Ovary (tissue), 9 donors: Measurements from ENCODE around the gene ADAD2. TPM values are rescaled to one million over a fixed set of nuclear protein-coding genes. Genes with fewer than 3 reads are reported as not detected.
A peak's percentile ranks its signal among the peaks of the same experiment; 100 is the strongest.

ENCODE experiments used
- DNase-seq, 5 donors: peaks; one replicate each; pipeline ENCODE4 v3.0.0-alpha.2; 2019 to 2020
- H3K27ac ChIP-seq, 2 donors: fragments of 200-600 bp; one replicate each; pipeline versions ENCODE4 v1.5.1 to v1.8.0; 2019 to 2022
- H3K27me3 ChIP-seq: fragments of 200-600 bp; one replicate; pipeline ENCODE4 v1.8.0; 2022
- H3K36me3 ChIP-seq: fragments of 200-600 bp; sonication (generic); one replicate; pipeline ENCODE4 v1.5.1; 2019
- H3K4me1 ChIP-seq: one replicate; pipeline ENCODE4 v1.8.1; 2013; ENCODE audit warnings: mild to moderate bottlenecking, moderate library complexity; ENCODE audit not compliant: insufficient read depth
- H3K4me3 ChIP-seq: fragments of 200-600 bp; sonication (generic); one replicate; pipeline ENCODE4 v1.5.1; 2017
- H3K9me3 ChIP-seq, 2 donors: fragments of 200-600 bp in 1 of 2; sonication (generic) in 1 of 2; one replicate each; pipeline versions ENCODE4 v1.5.1 to v1.8.1; 2013 to 2019; ENCODE audit warnings: mild to moderate bottlenecking in 1 of 2, moderate library complexity in 1 of 2
- EP300 ChIP-seq: sonication (generic); formaldehyde crosslinking; IDR thresholded peaks from one replicate; pipeline ENCODE4 v1.6.1; 2017; ENCODE audit warnings: antibody characterized with exemption
- POLR2A ChIP-seq: fragments of 450-650 bp; IDR thresholded peaks from one replicate; pipeline ENCODE4 v1.6.1; 2017; ENCODE audit warnings: antibody characterized with exemption, mild to moderate bottlenecking, moderate library complexity
- WGBS, 3 donors: extraction: QIAGEN DNeasy Blood & Tissue Kit in 1 of 3; methylation state at CpG; one replicate each; pipeline versions ENCODE4 v1.1.5 to v1.1.7; 2013 to 2017; 5-methylcytosine and 5-hydroxymethylcytosine counted together
- intact Hi-C, 4 donors: fragments of 100-400 bp; cut with DNase I; formaldehyde crosslinking; loops; one replicate each; pipeline versions ENCODE4 v1.11.0 to v1.15.1; 2022 to 2023
- polyA plus RNA-seq, 2 donors: library from polyadenylated mRNA; stranded (reverse); fragments of 200-250 nt in 1 of 2; fragments of 350-450 nt in 1 of 2; fragmentation: Illumina TruSeq in 1 of 2; extraction: RNeasy Lipid Tissue Mini Kit (QIAGEN cat#74804) in 1 of 2; gene quantifications; one replicate each; pipeline ENCODE4 v1.2.3, GENCODE V29; 2013 to 2014
- total RNA-seq, 7 donors: library from RNA; depleted of rRNA in 2 of 7; stranded (reverse); fragments of >200 nt in 2 of 7; fragmentation: NEBNext Ultra II Directional in 3 of 7; extraction: Animal tissue kit (Norgen Biotek cat#: 25700) in 3 of 7; gene quantifications; one replicate each; pipeline versions ENCODE4 v1.1.0 to v1.2.4, GENCODE V29; 2016 to 2023
- TF ChIP-seq, protein P1 (sequence below), 3 donors: fragments of 450-650 bp in 2 of 3; fragments of 200-600 bp in 1 of 3; IDR thresholded peaks; one replicate each; pipeline versions ENCODE4 v1.5.1 to v1.8.0; 2016 to 2022; ENCODE audit warnings: antibody characterized with exemption in 3 of 3, mild to moderate bottlenecking in 1 of 3
- donor health status: DM: no; HTN: no; CAD: no; lungs with moderate emphysema.
- donor health status: DM: no; HTN: no; CAD: no.
- donor health status: Bipolar disorder and iron deficiency.
- donor health status: DM: yes; HTN: yes; CAD: no.
- donor health status: DM: no; HTN: no; CAD: no.
- donor health status: DM: yes; HTN: yes; CAD: no.

Gene ADAD2
- total and polyA plus RNA-seq, 9 donors, result 0.12 to 2.0 (median 0.84) TPM; not detected in 5

DNA sequence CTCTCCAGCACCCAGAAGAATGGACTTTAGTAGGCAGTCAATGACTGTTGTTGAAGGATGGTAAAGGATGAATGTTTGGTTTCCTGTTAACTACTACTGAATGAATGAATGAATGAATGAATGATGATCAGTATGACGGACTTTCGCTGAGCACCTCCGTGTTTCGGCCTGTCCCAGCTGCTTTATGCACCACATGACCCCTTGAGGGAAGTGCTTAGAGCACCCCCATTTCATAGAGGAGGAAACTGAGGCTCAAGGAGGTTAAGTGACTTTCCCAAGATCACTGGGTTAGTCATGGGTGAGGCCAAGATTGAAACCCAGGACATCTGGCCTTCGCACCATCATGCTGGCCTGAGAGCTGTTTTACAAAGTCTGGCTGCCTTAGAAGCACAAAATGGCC, 42.0 kb downstream of the ADAD2 start:
- no peak for DNase-seq
- peaks cover 10% of the 10 kb centered on the region for H3K4me1 ChIP-seq
- no peaks in the 10 kb centered on the region for H3K27me3 ChIP-seq
- no peaks in the 10 kb centered on the region for H3K36me3 ChIP-seq
- no peak for TF ChIP-seq POLR2A
- TF ChIP-seq, protein P1, sequence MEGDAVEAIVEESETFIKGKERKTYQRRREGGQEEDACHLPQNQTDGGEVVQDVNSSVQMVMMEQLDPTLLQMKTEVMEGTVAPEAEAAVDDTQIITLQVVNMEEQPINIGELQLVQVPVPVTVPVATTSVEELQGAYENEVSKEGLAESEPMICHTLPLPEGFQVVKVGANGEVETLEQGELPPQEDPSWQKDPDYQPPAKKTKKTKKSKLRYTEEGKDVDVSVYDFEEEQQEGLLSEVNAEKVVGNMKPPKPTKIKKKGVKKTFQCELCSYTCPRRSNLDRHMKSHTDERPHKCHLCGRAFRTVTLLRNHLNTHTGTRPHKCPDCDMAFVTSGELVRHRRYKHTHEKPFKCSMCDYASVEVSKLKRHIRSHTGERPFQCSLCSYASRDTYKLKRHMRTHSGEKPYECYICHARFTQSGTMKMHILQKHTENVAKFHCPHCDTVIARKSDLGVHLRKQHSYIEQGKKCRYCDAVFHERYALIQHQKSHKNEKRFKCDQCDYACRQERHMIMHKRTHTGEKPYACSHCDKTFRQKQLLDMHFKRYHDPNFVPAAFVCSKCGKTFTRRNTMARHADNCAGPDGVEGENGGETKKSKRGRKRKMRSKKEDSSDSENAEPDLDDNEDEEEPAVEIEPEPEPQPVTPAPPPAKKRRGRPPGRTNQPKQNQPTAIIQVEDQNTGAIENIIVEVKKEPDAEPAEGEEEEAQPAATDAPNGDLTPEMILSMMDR (IDR thresholded peaks at IDR 0.05), result no peak
- no peak for TF ChIP-seq EP300
- H3K27ac ChIP-seq, result no peak overlapping the region
- no peaks in the 10 kb centered on the region for H3K9me3 ChIP-seq
- 94 to 98% (median 95%) methylated on average over 5 of the region's 5 CpGs for WGBS, 3 donors
- intact Hi-C loops, result no loop called here
- no peak overlapping the region for H3K4me3 ChIP-seq

DNA sequence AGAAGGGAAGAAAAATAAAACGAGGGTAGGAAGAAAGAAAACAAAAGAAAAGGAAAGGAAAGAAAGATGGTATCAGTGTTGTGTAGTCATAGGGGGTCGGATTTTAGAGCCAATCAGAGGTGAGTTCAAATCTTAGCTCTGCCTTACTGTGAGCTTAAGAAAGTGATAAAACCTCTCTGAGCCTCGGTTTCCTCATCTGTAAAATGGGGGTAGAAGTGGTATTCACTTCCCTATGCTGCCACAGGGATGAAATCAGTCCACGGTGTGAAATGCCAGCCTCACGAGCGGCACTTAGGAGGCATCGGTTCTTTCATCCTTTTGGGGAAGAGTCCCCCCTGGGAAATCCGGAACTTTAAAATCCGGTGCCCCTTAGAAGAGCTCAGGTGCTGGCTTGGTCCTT, 42.8 kb downstream of the ADAD2 start:
- Histone ChIP-seq H3K27ac (no peak overlapping the region), H3K4me1 (peaks cover 4% of the 10 kb centered on the region), H3K9me3 (no peaks in the 10 kb centered on the region), H3K27me3 (no peaks in the 10 kb centered on the region), H3K4me3 (no peak overlapping the region), H3K36me3 (no peaks in the 10 kb centered on the region)
- intact Hi-C loops, result no loop called here
- no peak for DNase-seq
- TF ChIP-seq EP300, result no peak
- no peak for TF ChIP-seq POLR2A
- TF ChIP-seq, protein P1 (IDR thresholded peaks at IDR 0.05), result no peak
- WGBS, 3 donors, result 83 to 93% (median 91%) methylated on average over 9 of the region's 9 CpGs

DNA sequence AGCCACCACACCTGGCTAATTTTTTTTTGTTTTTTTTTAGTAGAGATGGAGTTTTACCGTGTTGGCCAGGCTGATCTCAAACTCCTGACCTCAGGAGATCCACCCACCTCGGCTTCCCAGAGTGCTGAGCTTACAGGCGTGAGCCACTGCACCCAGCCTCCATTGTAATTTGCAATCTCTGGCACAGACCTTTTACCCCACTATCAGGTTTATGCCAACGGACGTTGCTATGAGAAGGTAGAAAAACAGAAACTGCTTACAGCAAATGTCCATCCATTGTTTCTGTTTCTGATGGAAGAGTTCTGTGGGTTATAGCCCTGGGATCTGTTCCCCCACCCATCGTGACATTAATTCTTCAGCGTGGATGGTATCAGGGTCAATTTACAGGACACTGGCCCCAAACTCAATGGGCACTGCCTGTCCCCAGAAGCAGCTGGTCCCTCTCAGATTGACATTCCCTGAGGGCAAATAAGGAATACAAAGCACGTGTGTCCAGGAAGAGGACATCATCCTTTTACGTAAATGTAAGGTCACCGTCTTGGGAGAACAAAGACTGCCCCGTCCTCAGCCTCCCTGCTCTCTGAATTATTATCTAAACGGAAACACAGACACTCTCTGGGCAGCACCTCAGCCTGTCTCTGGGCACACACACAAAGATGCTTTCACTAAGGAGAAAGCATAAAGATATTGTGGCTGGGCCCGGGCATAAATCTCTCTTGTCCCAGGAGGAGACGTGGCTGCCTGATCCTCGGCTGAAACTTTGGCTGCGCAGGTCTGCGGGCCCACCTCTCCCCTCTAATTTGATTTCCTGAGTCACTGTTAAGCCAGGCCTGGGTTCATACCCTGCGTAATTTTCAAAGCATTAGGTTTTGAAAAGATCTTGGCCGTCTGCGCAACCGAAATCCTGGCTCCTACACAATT, 43.6 kb downstream of the ADAD2 start:
- DNase-seq, result peak in 2 of 5 donors; percentile 26 to 50
- H3K9me3 ChIP-seq, result no peaks in the 10 kb centered on the region
- H3K27me3 ChIP-seq, result no peaks in the 10 kb centered on the region
- TF ChIP-seq, protein P1 (IDR thresholded peaks at IDR 0.05), result no peak
- TF ChIP-seq POLR2A, result no peak
- TF ChIP-seq EP300, result no peak
- peaks cover 4% of the 10 kb centered on the region for H3K4me1 ChIP-seq
- intact Hi-C loops, result no loop called here
- no peak overlapping the region for H3K27ac ChIP-seq
- no peak overlapping the region for H3K4me3 ChIP-seq
- no peaks in the 10 kb centered on the region for H3K36me3 ChIP-seq
- 34 to 45% (median 40%) methylated on average over 21 of the region's 21 CpGs for WGBS, 3 donors

DNA sequence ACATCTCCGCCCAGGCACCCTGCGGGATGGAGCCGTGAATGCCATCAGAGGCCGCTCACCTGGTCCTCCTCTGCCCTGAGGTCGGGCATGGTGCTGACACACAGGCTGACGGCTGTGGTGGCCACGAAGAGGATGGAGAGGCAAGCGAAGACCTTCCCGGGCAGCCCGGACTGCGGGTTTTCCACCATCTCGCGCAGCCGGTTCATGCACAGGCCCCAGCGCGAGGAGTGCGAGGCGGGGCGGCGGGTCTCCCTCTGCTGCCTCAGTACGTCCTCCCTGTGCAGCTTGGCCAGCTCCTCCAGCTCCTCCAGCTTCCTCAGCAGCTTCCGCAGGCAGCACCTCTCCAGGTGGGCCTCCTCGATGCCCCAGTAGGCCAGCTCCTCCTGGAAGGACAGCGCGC, 45.7 kb downstream of the ADAD2 start:
- WGBS, 3 donors, result 92 to 93% (median 93%) methylated on average over 25 of the region's 25 CpGs
- Histone ChIP-seq H3K27me3 (no peaks in the 10 kb centered on the region), H3K36me3 (no peaks in the 10 kb centered on the region), H3K9me3 (no peaks in the 10 kb centered on the region), H3K4me1 (peaks cover 4% of the 10 kb centered on the region), H3K4me3 (no peak overlapping the region), H3K27ac (no peak overlapping the region)
- DNase-seq, result no peak
- TF ChIP-seq, protein P1 (IDR thresholded peaks at IDR 0.05), result no peak
- TF ChIP-seq EP300 (no peak), POLR2A (no peak)
- intact Hi-C loops, result no loop called here
